ENCODE results near the gene BCKDHB. TPM values are rescaled to one million over a fixed set of nuclear protein-coding genes. Genes with fewer than 3 reads are reported as not detected.

BCKDHB gene
- total RNA-seq, 1 donor from 2014 or later, result 12.9 TPM

DNA sequence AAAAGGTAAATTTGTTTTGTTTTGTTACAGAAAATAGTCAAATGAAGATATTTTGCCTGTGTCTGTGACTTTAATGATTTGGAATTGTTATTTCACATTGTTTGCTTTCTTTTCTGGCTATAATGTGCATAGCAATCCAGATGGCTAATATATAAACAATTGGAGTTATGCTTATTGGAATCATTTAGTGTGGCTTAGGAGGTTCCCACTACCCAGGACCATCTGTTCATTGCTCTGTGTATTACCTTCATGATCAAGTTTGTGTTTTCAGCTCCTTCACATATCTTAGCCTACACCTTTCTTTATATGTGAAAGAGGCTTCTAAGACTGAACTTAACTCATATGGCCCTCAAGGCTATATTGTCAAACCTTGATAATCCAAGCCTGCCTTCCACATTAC is 232.9 kb downstream of the BCKDHB start:
- Mint-ChIP-seq H3K27me3 (ENCODE audit: low read depth) (no peaks in the 10 kb centered on the region), H3K9me3 (ENCODE audit: low read depth) (no peaks in the 10 kb centered on the region), H3K36me3 (ENCODE audit: low read depth) (no peaks in the 10 kb centered on the region), H3K4me3 (ENCODE audit: unreplicated experiment) (no peak overlapping the region), H3K4me1 (ENCODE audit: low read depth) (peaks cover 52% of the 10 kb centered on the region), H3K27ac (ENCODE audit: unreplicated experiment) (no peak overlapping the region)
- DNase-seq (ENCODE audit: low spot score), result no peak
- TF ChIP-seq, protein P1, sequence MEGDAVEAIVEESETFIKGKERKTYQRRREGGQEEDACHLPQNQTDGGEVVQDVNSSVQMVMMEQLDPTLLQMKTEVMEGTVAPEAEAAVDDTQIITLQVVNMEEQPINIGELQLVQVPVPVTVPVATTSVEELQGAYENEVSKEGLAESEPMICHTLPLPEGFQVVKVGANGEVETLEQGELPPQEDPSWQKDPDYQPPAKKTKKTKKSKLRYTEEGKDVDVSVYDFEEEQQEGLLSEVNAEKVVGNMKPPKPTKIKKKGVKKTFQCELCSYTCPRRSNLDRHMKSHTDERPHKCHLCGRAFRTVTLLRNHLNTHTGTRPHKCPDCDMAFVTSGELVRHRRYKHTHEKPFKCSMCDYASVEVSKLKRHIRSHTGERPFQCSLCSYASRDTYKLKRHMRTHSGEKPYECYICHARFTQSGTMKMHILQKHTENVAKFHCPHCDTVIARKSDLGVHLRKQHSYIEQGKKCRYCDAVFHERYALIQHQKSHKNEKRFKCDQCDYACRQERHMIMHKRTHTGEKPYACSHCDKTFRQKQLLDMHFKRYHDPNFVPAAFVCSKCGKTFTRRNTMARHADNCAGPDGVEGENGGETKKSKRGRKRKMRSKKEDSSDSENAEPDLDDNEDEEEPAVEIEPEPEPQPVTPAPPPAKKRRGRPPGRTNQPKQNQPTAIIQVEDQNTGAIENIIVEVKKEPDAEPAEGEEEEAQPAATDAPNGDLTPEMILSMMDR (IDR thresholded peaks at IDR 0.05), result no peak

DNA sequence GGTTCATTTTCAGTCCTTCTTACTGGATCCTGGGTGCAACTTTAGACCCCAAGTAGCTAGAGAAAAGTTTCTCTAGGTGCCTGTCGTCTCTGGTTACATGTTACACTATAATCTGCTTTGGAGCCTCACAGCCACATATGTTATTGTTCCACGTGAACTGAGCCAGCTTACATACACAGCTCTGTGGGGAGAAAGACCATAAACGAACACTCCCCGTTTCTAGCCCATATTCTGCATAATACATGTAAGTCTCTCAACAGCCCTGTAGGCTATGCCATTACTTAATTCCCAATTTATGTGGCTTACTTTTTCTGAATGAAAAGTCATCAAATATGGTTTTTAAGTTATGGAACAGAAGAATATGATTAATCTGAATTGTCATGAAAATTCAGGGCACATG is 233.8 kb downstream of the BCKDHB start:
- DNase-seq (ENCODE audit: low spot score), result no peak
- TF ChIP-seq, protein P1 (IDR thresholded peaks at IDR 0.05), result no peak
- peaks cover 44% of the 10 kb centered on the region for H3K4me1 Mint-ChIP-seq (ENCODE audit: low read depth)
- H3K27ac Mint-ChIP-seq (ENCODE audit: unreplicated experiment), result no peak overlapping the region
- H3K9me3 Mint-ChIP-seq (ENCODE audit: low read depth), result no peaks in the 10 kb centered on the region
- H3K4me3 Mint-ChIP-seq (ENCODE audit: unreplicated experiment), result no peak overlapping the region
- no peaks in the 10 kb centered on the region for H3K36me3 Mint-ChIP-seq (ENCODE audit: low read depth)
- H3K27me3 Mint-ChIP-seq (ENCODE audit: low read depth), result no peaks in the 10 kb centered on the region

DNA sequence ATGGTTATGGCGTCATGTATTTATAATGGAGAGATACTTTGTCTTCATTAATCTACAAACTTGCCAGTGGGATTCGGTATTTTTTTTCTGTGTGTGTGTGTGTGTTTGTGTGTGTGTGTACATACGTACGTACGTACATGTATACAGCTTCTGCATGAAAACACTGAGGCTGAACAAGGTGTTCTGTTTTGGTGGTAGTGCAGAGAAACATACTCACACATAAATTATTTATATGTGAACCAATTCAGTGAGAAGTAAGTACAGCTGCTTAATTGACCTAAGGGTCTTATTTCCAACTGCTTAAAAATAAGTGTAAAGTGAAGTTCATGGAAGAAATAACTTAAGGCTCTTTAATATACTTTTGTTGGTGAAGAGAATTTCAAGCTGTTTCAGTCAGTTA is 234.2 kb downstream of the BCKDHB start:
- Mint-ChIP-seq H3K4me3 (ENCODE audit: unreplicated experiment) (no peak overlapping the region), H3K27me3 (ENCODE audit: low read depth) (no peaks in the 10 kb centered on the region), H3K27ac (ENCODE audit: unreplicated experiment) (no peak overlapping the region), H3K4me1 (ENCODE audit: low read depth) (peaks cover 40% of the 10 kb centered on the region), H3K9me3 (ENCODE audit: low read depth) (no peaks in the 10 kb centered on the region), H3K36me3 (ENCODE audit: low read depth) (no peaks in the 10 kb centered on the region)
- no peak for DNase-seq (ENCODE audit: low spot score)
- TF ChIP-seq, protein P1 (IDR thresholded peaks at IDR 0.05), result no peak

GRCh38 chr6:80341330-80341729 is 234.9 kb downstream of the BCKDHB start:
- H3K36me3 Mint-ChIP-seq (ENCODE audit: low read depth), result no peaks in the 10 kb centered on the region
- H3K4me3 Mint-ChIP-seq (ENCODE audit: unreplicated experiment), result no peak overlapping the region
- H3K27ac Mint-ChIP-seq (ENCODE audit: unreplicated experiment), result peak overlapping the region; percentile 15
- DNase-seq (ENCODE audit: low spot score), result no peak
- H3K27me3 Mint-ChIP-seq (ENCODE audit: low read depth), result no peaks in the 10 kb centered on the region
- TF ChIP-seq, protein P1 (IDR thresholded peaks at IDR 0.05), result no peak
- no peaks in the 10 kb centered on the region for H3K9me3 Mint-ChIP-seq (ENCODE audit: low read depth)
- H3K4me1 Mint-ChIP-seq (ENCODE audit: low read depth), result peaks cover 38% of the 10 kb centered on the region

DNA sequence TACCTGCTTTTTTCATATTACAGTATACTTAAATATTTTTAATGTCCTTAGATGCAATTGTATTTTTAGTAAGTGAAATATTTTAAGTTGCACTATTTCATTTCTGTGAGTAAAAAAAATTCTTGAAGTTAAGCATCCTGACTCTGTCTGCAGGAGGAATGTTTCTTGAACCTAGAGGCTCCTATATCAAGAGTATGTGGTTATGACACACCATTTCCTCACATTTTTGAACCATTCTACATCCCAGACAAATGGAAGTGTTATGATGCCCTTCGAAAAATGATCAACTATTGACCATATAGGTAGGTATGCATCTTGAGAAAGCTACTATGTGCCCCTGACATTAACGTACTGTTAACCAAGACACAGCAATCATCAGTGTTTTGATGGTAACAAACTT is 237.0 kb downstream of the BCKDHB start:
- TF ChIP-seq, protein P1 (IDR thresholded peaks at IDR 0.05), result no peak
- no peak for DNase-seq (ENCODE audit: low spot score)
- H3K4me3 Mint-ChIP-seq (ENCODE audit: unreplicated experiment), result no peak overlapping the region

More for the DNA sequence above, 237.0 kb downstream of the BCKDHB start:
- Mint-ChIP-seq H3K27ac (ENCODE audit: unreplicated experiment) (no peak overlapping the region), H3K36me3 (ENCODE audit: low read depth) (peaks cover 1% of the 10 kb centered on the region), H3K4me1 (ENCODE audit: low read depth) (peaks cover 40% of the 10 kb centered on the region), H3K9me3 (ENCODE audit: low read depth) (no peaks in the 10 kb centered on the region), H3K27me3 (ENCODE audit: low read depth) (no peaks in the 10 kb centered on the region)
